Measurements from ENCODE around the gene OR13G1.
A peak's percentile ranks its signal among the peaks of the same experiment; 100 is the strongest.
"Not testable (repeated sequence)": the region's sequence is repeated elsewhere in the genome, so short reads cannot be mapped to it uniquely, and the experiment has no call there.

OR13G1 gene, protein sequence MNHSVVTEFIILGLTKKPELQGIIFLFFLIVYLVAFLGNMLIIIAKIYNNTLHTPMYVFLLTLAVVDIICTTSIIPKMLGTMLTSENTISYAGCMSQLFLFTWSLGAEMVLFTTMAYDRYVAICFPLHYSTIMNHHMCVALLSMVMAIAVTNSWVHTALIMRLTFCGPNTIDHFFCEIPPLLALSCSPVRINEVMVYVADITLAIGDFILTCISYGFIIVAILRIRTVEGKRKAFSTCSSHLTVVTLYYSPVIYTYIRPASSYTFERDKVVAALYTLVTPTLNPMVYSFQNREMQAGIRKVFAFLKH

DNA sequence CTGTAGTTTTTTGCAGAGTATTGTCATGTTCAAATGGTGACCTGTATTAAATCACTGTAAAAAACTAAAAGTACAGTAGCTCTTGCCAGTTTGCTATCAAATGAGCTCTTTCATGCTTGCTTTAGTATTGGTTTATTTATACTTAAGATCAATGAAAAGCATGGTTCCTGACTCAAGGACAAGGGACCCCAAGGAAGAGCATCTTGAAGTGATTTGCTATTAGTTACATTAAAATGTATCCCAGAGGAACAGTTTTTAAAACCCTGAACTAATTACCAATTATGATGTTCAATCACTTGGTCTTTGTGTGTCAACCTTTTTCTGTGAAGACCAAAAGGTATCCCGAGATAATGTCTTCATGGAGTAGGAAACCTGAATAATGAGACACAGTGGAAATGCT, at the start of gene OR13G1:
Gene OR13G1 (minus strand): TSS at position 101 of the 400 bp plus-strand sequence. CDS start 6,698 bp downstream, outside the sequence.
- DNase-seq (ENCODE audit: low spot score): no peak

DNA sequence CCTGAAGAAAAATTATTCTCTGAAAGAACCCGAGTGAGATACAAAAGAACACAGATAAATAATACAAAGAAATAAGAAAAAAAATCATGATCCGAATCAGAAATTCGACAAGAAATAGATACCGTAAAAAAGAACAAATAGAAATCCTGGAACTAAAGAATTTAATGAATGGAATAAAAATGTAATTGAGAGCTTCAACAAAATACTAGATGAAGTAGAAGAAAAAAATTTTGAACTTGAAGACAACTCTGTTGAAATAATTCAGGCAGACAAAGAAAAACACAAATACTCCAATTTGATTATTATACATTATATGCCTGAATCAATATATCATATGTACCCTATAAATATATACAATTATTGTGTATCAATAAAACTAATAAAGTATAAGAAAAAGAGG, 41.7 kb upstream of the OR13G1 start:
- no peak for DNase-seq (ENCODE audit: low spot score)

DNA sequence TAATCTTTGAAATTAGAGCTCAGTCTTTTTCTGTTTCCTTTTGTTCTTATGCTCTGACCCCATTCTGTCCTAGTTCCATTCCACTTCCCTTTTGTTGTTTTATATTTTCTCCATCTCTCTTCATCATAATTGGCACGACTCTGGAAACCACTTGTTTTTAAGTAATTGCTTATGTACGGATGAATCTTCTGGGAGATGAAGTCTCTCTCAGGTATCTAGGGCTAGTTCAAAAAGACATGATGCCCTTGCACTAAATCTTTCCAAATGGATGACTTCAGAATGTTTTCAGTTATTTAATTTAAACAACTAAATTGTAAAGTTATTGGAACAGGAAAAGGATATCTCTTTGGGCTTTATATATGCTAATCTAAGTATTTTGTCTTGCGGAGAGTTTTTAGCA, 37.0 kb upstream of the OR13G1 start, which contains the start of gene OR6F1:
Gene OR6F1 (minus strand): TSS at position 101 of the 400 bp plus-strand sequence. CDS start 3,891 bp downstream, outside the sequence.
- no peak for DNase-seq (ENCODE audit: low spot score)

DNA sequence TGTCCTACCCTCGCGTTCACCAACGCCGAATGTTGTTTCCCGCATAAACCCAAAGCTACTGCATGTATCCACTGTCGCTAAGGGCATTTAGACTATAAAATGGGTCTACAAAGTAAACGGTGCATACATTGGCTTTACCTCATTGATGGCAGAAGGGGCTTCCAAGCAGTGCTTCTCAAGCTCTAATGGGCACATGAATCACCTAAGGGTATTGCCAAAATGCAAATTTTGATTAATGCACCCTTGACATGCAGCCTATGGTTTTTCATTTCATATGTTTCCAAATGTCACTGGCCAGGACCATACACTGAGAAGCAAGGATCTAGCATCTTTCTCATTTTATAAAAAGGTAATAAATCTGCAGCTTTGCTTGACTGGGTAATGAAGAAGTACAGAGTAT, 34.2 kb upstream of the OR13G1 start:
- DNase-seq (ENCODE audit: low spot score): no peak

DNA sequence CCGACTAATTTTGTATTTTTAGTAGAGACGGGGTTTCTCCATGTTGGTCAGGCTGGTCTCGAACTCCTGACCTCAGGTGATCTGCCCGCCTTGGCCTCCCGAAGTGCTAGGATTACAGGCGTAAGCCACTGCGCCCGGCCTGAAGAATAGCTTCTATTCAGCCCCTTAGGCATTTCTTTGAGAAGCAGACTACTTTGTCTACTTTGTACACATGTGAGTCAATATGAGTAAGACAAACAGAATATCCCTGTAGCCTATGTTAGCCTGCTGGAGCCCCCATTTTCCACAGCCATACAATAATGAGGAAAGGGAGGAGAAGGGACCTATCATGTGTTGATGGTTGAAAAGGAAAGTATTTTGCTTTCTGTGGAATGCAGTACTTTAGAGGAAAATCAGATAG, 31.1 kb upstream of the OR13G1 start:
- not testable (repeated sequence) for DNase-seq (ENCODE audit: low spot score)

DNA sequence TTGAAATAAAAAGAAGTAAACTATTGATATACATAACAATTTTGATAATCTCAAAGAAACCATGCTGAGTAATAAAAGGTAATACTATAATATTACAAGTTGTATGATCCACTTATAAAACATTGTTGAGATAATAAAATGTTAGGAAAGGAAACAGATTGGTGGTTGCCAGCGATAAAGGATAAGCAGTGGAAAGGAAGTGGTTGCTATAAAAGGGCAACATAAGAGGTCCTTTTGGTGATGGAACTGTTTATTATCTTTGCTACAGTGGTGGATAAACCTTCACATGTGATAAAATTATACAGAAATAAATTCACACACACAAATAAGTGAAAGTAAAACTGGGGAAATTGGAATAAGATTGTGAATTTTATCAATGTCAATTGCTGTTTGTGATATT, 21.8 kb upstream of the OR13G1 start:
- no peak for DNase-seq (ENCODE audit: low spot score)

DNA sequence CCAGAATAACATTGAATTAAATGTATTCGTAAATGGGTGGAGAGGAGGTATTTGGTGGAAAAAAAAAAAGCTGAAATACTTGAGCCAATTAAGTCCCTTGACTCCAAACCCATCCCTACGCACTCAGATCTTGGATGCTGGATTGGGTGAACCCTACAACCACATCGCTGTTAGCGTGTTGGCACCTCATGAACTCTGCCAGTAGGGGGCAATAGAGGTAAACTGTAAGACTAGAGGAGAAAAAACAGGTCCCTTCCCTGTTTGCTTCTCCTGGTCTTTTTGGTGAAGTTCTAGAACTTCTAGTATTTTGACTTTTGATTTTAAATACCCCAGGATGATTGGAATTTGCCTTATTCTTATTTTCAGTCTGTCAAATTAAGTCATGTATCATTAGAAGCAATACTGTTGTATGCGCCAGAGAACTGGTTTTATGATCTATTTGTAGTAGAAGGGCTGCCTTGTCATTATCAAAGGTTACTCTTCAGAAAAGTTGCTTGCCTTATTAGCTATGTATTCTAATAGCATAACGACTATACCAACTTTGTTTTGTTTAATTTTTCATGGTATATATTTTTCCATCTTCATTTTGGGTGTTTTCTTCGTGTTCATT, 1.9 kb upstream of the OR13G1 start:
- peak; percentile 52 for DNase-seq (ENCODE audit: low spot score)

DNA sequence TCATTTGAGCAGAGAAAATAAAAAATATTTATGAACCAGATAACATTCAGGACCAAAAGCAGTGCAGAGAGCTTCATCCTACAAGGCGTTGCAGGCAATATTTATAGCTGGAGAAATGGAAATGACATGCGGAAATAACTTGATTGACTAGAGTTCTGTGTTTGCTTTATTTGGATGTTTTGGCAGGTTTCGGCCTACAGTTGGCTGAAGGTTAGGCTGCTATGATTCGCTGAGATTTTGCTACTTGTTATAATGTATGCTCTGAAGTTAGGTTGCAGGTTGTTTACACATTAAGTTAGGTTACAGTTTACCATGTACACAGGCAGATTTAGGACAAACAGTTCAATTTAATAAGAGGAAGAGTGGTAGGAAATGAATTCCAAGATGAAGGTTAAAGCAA, 632 bp upstream of the OR13G1 start:
- DNase-seq (ENCODE audit: low spot score): no peak

DNA sequence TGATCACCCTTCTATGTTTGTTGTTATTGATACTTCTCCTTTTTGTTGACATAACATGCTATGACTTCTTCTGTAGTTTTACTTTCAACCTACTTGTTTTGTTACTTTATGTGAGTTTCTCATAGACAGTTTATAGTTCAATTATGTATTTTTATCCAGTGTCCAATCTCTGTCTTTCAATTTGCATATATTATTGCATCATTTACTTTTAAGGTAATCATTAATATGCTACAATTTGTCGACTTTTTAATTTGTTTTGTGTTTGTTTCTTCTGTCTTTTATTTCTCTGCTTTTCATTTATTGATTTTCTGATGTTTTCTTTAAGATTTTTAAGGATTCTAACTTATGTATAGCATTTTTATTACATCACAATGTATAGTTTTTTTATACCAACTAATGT, 10.3 kb downstream of the OR13G1 start:
- DNase-seq (ENCODE audit: low spot score): no peak

DNA sequence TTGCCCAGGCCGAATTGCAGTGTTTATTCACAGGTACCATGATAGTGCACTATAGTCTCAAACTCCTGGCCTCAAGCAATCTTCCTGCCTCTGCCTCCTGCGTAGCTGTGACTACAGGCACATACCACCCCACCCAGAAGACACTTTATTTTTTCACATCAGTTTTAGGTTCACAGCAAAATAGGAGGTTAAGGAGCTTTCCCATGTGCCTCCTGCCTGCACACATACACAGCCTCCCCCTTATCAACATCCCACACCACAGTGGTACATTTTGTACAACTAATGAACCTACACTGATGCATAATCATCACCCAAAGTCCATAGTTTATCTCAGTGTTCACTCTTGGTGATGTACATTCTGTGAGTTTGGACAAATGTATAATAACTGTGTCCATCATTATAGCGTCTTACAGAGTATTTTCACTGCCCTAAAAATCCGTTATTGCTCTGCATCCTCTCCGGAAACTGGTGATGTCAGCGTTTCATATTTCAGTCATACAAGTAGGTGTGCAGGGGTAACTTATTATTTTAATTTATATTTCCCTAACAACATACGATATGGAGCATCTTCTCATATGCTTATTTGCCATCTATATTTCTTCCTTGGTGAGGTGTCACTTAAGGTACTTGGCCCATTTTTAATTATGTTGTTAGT, 23.2 kb downstream of the OR13G1 start:
- DNase-seq (ENCODE audit: low spot score): no peak

DNA sequence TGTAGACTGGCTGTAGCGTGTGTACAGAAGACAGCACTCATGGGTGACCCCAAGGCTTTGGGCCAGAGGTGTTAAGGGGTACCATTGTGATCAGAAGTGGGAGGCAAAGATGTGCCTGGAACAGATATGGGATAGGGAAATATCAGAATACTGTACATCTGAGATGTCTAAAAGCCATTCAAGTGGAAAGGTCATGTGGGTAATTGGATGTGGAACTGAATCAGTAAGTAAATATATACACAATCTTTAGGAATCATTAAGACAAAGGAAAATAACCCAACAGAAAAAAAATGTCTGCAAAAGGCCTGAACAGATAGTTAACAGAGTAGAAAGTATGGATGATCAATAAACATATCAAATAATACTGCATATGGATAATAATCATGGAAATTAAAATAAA, 26.5 kb downstream of the OR13G1 start:
- DNase-seq (ENCODE audit: low spot score): no peak

DNA sequence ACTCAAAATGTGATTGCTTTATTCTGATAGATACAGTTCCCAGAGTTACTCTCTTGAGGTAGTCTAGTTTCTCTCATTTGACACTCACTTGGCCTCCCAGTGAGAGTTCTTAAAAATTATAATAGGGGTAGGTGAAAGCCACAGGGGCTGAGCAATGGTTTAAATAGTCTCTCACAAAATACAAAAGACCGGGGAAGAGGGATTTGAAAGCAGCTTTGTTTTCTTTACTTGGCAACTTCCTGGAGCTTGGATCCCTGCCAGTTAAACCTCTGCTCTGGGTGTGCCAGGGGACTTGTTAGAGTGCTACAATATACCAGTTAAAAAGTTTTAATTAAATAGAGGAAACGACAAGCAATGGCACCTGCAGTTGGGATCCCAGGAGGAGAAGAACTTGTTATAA, 31.7 kb downstream of the OR13G1 start:
- DNase-seq (ENCODE audit: low spot score): no peak

DNA sequence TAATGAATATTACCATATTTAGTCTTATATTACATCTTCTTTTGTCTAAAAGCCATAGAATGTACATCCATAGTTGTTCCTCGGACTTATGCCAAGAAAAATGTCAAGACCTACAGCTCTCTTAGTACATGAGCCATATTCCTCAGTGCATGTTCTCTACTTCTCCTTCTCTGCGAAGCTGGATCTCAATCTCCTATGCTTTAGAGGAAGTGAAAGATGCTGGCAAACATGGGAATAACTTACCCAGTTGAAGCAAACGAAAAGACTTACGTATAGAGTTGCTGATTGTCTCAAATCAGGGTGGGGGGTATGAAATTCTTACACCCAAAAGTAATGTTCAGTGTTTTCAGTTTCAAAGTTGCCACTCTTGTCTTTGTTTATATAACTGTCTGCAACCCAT, 32.7 kb downstream of the OR13G1 start:
- no peak for DNase-seq (ENCODE audit: low spot score)

DNA sequence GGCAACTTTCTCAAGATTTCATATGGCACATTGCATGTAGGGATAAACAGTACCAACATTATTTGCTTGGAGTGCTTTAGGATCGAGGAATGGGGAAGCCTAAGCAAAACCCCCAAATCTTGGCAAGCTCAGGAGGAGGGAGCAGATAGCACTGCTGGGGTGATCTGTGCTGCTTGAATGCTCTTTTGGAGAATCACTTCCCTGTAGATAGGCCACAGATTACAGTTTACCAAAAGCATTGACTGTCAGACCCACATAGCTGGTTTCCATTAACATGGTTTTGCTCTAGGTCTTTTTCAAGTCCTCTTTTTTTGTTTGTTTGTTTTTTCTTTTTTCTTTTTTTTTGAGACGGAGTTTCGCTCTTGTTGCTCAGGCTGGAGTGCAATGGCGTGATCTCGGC, 36.8 kb downstream of the OR13G1 start:
- no peak for DNase-seq (ENCODE audit: low spot score)

DNA sequence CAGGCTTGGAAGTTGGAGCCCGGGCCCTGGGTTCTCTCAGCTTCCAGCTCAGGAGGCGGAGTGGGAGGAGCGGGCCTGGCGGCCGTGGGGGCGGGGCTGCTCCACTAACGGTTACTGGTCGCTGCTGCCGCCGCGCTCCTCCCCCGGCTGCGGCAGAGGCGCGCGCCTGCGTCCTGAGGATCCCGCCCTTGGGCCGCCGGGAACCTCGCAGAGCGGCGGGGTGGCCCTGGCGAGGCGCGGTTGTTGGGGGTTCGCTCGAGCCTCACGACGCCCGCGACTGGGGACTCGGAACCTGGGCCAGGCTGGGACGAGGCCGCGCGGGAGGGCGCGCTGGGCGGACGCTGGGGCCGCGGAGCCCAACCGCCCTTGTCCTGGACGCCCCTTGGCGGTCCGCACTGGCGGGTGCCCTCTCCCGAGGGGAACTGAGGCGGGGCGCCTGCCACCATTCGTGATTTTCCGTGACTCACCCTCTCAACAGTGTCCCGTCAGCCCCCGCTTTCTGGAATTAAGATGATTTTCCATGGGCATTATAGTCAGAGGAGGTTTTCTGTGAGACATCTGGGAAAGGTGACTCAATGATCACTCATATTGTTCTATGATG, 40.1 kb downstream of the OR13G1 start:
- peak; percentile 83 for DNase-seq (ENCODE audit: low spot score)

DNA sequence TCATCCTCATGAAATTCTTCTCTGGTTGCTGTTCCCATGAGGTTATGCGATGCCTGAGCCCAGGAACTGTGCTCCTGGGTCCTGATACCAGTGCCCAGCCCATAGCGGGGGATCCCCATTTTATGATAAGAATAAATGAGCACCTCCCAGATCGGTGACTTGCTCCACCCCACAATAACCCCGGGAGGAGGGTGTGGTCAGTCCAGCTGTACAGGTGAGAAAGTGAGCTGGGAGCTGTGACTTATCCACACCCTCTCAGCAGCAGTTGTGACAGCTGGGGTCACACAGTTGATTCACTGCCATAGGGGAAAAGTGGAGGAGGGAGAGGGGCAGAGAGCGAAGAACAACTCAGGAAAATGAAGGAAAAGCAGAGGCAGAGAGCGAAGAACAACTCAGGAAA, 40.8 kb downstream of the OR13G1 start:
- DNase-seq (ENCODE audit: low spot score): no peak

DNA sequence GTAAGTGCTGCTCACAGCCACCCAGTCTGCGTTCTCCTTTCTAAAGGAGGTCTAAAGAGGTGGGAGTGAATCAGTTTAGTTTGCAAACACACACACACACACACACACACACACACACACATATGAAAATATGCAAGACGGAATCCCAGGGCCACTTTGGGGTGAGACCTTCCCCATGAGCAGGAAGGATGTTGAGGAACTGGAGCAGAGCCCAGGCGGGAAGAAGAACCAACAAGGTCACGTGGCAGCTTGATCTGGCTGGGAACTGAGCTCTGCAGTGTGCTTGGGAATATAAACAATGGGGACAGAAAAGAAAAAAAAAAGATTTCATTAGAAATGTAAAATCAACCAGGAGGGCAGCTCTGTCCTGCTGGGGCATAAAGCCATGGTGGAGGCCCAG, 41.5 kb downstream of the OR13G1 start:
- DNase-seq (ENCODE audit: low spot score): no peak

DNA sequence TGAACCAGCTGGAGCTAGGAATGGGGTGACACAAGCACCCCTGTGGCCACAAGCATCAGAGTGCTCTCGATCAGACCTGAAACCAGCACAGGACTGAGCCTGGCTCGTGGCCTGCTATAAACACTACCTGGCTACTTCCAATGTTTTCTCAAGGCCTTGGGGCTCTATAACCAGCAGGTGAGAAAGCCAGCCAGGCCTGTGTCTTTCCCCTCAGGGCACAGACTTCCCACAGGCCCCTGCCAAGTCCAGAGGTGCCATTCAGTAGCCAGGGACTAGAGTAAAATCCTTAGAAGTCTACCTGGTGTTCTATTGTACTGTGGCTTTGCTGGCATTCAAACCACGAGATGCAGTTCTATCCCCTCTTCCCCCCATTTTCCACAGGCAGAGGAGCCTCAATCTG, 51.6 kb downstream of the OR13G1 start:
- no peak for DNase-seq (ENCODE audit: low spot score)
